Loucy (cell line): ENCODE results near the gene ANXA6.
"Not testable (repeated sequence)": the region's sequence is repeated elsewhere in the genome, so short reads cannot be mapped to it uniquely, and the experiment has no call there.

Experiments used
- H2AFZ ChIP-seq: fragments of 200-600 bp; sonication (generic); 2 replicates; pipeline ENCODE4 v1.6.0; 2016; ENCODE audit warnings: antibody characterized with exemption, mild to moderate bottlenecking, low read length, moderate library complexity
- H3F3A ChIP-seq: fragments of 200-600 bp; 2 replicates; pipeline ENCODE4 v1.6.0; 2016; ENCODE audit warnings: antibody characterized with exemption, low read depth, mild to moderate bottlenecking
- H3K27me3 ChIP-seq: fragments of 200-600 bp; sonication (generic); 2 replicates; pipeline ENCODE4 v1.6.1; 2014; ENCODE audit warnings: low read length, mild to moderate bottlenecking; ENCODE audit not compliant: insufficient read depth, poor library complexity, severe bottlenecking
- H3K36me3 ChIP-seq: fragments of 200-600 bp; sonication (generic); 2 replicates; pipeline ENCODE4 v1.6.1; 2016; ENCODE audit warnings: low read length; ENCODE audit not compliant: insufficient read depth
- H3K4me1 ChIP-seq: fragments of 200-600 bp; sonication (generic); 2 replicates; pipeline ENCODE4 v1.5.1; 2014; ENCODE audit warnings: low read length, mild to moderate bottlenecking; ENCODE audit not compliant: insufficient read depth, poor library complexity, severe bottlenecking
- H3K4me2 ChIP-seq: fragments of 200-600 bp; sonication (generic); 2 replicates; pipeline ENCODE4 v1.6.0; 2014; ENCODE audit warnings: antibody characterized with exemption, low read length, low read depth, mild to moderate bottlenecking; ENCODE audit not compliant: poor library complexity, severe bottlenecking
- H3K4me3 ChIP-seq: fragments of 200-600 bp; sonication (generic); 2 replicates; pipeline ENCODE4 v1.5.1; 2014; ENCODE audit warnings: low read length, mild to moderate bottlenecking, mixed read lengths; ENCODE audit not compliant: poor library complexity, severe bottlenecking
- H3K79me2 ChIP-seq: fragments of 200-600 bp; sonication (generic); 2 replicates; pipeline ENCODE4 v1.6.1; 2014; ENCODE audit warnings: low read length; ENCODE audit not compliant: insufficient read depth
- H3K9ac ChIP-seq: fragments of 200-600 bp; sonication (generic); 2 replicates; pipeline ENCODE4 v1.6.0; 2014; ENCODE audit warnings: mild to moderate bottlenecking, low read depth, low read length, moderate library complexity; ENCODE audit not compliant: poor library complexity, severe bottlenecking
- H3K9me2 ChIP-seq: fragments of 200-600 bp; sonication (generic); replicated peaks from 2 replicates; pipeline ENCODE4 v1.6.1; 2016; ENCODE audit warnings: low read depth, low read length, mixed read lengths
- H3K9me3 ChIP-seq: fragments of 200-600 bp; sonication (generic); 2 replicates; pipeline ENCODE4 v1.6.1; 2014; ENCODE audit warnings: mild to moderate bottlenecking, antibody characterized with exemption, low read length, low read depth; ENCODE audit not compliant: insufficient read depth
- H4K20me1 ChIP-seq: fragments of 200-600 bp; sonication (generic); 2 replicates; pipeline ENCODE4 v1.6.0; 2014; ENCODE audit warnings: antibody characterized with exemption, low read length, mild to moderate bottlenecking; ENCODE audit not compliant: insufficient read depth, poor library complexity, severe bottlenecking
- CTCF ChIP-seq: fragments of 200-600 bp; sonication (generic); conservative IDR thresholded peaks from 2 replicates; pipeline ENCODE4 v1.5.1; 2014; ENCODE audit warnings: mild to moderate bottlenecking, antibody characterized with exemption, low read length
- EZH2phosphoT487 ChIP-seq: fragments of 200-600 bp; IDR thresholded peaks from 2 replicates; pipeline ENCODE4 v1.6.1; 2018; ENCODE audit warnings: antibody characterized with exemption, mild to moderate bottlenecking, moderate library complexity, borderline replicate concordance

Gene ANXA6

DNA sequence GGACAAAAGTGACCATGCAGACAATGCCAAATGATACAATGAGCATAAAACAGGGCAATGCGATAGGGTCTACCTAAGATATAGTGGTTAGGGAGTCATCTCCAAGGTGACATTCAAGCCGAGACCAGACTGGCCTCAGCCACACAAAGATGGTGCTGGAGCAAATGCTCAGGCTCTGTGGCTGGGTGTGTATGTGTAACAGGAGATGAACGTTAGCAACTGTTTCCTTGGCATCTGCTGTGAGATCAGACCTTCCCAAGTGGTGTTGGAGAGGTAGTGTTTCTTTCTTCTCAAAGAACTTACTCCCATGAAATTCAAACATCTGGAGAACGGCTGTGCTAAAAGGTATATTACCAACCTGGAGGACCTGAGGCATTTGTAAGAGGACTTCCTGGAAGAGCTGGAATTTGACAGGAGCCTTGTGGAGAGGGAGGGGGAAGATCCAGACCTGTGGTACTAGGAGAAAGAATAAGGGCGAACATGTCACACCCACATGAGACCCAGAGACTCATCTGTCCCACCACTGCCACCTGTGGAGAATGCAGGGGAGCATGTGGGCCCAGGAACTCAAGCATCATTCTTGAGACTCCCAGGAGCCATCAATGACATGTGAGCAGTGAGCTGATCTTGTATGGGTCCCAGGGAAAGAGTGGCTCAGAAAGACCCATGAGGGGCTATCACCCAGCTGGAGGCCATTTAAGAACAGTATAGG, 21.4 kb upstream of the ANXA6 start:
- Histone ChIP-seq H3K79me2 (no peaks in the 10 kb centered on the region), H3K4me3 (no peak overlapping the region), H3K9me2 (no peaks in the 10 kb centered on the region), H3K9ac (no peak overlapping the region), H3F3A (no peaks in the 10 kb centered on the region), H3K27me3 (no peaks in the 10 kb centered on the region), H3K9me3 (no peaks in the 10 kb centered on the region), H3K4me2 (no peak overlapping the region), H3K4me1 (no peaks in the 10 kb centered on the region), H3K36me3 (peaks cover 8% of the 10 kb centered on the region; the same call in 1 of the 2 replicates), H4K20me1 (no peaks in the 10 kb centered on the region), H2AFZ (no peak overlapping the region)
- TF ChIP-seq EZH2phosphoT487: no peak
- TF ChIP-seq CTCF: no peak

DNA sequence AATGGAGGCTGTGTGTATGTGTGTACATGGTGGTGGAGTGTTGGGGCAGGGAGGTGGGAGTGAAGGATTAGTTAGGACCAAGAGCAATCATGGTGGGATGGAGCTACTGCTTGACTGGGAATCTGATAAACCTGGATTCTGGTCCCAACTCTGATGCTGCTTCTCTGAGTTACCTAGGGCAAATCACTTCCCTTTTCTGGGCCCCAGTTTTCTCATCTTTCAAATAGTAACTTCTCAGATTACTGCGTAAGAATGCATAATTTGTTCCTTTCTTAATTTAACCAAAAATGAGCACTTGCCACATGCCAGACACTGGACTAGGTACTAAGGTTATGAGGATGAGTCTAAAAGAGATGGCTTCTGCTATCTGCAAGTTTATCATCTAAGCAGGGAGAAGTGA, 20.8 kb upstream of the ANXA6 start:
- H4K20me1 ChIP-seq: no peaks in the 10 kb centered on the region
- no peak overlapping the region for H3K9ac ChIP-seq
- H3K4me3 ChIP-seq: no peak overlapping the region
- TF ChIP-seq EZH2phosphoT487: no peak
- no peak for TF ChIP-seq CTCF
- no peaks in the 10 kb centered on the region for H3F3A ChIP-seq
- no peaks in the 10 kb centered on the region for H3K79me2 ChIP-seq
- H3K27me3 ChIP-seq: no peaks in the 10 kb centered on the region
- peaks cover 5% of the 10 kb centered on the region; the same call in 1 of the 2 replicates for H3K36me3 ChIP-seq
- H3K9me3 ChIP-seq: no peaks in the 10 kb centered on the region
- no peaks in the 10 kb centered on the region for H3K4me1 ChIP-seq
- H3K9me2 ChIP-seq: no peaks in the 10 kb centered on the region
- no peak overlapping the region for H3K4me2 ChIP-seq
- H2AFZ ChIP-seq: no peak overlapping the region

DNA sequence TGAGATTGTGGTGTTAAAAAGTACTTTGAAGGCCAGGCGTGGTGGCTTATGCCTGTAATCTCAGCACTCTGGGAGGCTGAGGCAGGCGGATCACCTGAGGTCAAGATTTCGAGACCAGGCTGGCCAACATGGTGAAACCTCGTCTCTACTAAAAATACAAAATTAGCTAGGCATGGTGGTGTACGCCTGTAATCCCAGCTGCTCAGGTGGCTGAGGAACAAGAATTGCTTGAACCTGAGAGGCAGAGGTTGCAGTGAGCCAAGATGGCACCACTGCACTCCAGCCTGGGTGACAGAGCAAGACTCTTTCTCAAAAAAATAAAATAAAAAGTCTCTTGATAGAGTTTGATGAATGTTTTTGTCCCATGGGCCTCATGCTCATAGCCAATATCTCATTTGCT, 18.7 kb upstream of the ANXA6 start:
- H3F3A ChIP-seq: not testable (repeated sequence)

DNA sequence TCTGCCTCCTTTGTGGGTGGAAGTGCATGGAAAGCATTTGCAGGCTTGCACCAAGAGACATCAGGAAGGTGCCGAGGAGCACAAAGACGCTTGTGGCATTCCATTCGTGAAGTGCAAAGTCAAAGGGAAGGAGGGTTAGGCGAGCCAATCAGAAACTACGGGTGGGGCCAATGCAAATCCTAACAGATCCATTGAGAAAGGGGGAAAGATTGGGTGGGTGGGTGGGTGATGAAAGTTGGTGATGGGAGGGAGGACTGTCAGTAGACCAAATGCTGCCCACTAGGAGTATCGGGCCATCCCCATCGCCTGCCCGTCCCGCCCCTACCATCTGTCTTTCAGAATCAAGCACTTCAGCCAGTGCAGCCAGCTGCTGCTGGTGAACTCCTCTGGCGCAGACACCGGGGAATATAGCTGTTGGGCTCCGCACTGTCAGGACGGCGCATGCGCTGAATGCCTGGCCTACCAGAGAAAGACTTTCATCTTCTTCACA, 17.1 kb upstream of the ANXA6 start:
- H4K20me1 ChIP-seq: no peaks in the 10 kb centered on the region
- TF ChIP-seq EZH2phosphoT487 (no peak), CTCF (no peak)
- H3K79me2 ChIP-seq: no peaks in the 10 kb centered on the region
- H3F3A ChIP-seq: no peaks in the 10 kb centered on the region
- no peaks in the 10 kb centered on the region for H3K9me2 ChIP-seq
- H2AFZ ChIP-seq: no peak overlapping the region
- H3K4me1 ChIP-seq: no peaks in the 10 kb centered on the region
- peaks cover 5% of the 10 kb centered on the region; the same call in 1 of the 2 replicates for H3K36me3 ChIP-seq
- H3K27me3 ChIP-seq: no peaks in the 10 kb centered on the region
- no peak overlapping the region for H3K9ac ChIP-seq
- no peak overlapping the region for H3K4me3 ChIP-seq
- no peaks in the 10 kb centered on the region for H3K9me3 ChIP-seq
- H3K4me2 ChIP-seq: no peak overlapping the region

More for the DNA sequence above, 18.7 kb upstream of the ANXA6 start:
- not testable (repeated sequence) for H3K4me1 ChIP-seq, H3K9me2 ChIP-seq, H3K79me2 ChIP-seq, H4K20me1 ChIP-seq, H3K9ac ChIP-seq, H3K9me3 ChIP-seq, H3K4me2 ChIP-seq, H2AFZ ChIP-seq, H3K36me3 ChIP-seq, H3K4me3 ChIP-seq, H3K27me3 ChIP-seq
